Anterior cingulate cortex (tissue), 58 donors: ENCODE measurements around the gene BCL2L12.
A peak's percentile ranks its signal among the peaks of the same experiment; 100 is the strongest.
"Not testable (repeated sequence)": the region's sequence is repeated elsewhere in the genome, so short reads cannot be mapped to it uniquely, and the experiment has no call there.

ENCODE experiments used
- DNase-seq, 58 donors: peaks; one replicate each; lab custom pipeline; 2025; lab: John Stamatoyannopoulos, UW

BCL2L12 gene

GRCh38 chr19:49665351-49666119, at the start of gene BCL2L12, which contains the start of gene IRF3:
TSS of gene BCL2L12 (plus strand) at chr19:49665933. CDS start at chr19:49666693, 760 bp downstream.
TSS of gene IRF3 (minus strand) at chr19:49665857. CDS start at chr19:49664838, 1,019 bp downstream.
- DNase-seq = peak; percentile 65 to 97 (median 92)

GRCh38 chr19:49616532-49616931, 49.2 kb upstream of the BCL2L12 start:
- no peak for DNase-seq

GRCh38 chr19:49616945-49617344, 48.8 kb upstream of the BCL2L12 start:
- no peak for DNase-seq

GRCh38 chr19:49617860-49618259, 47.9 kb upstream of the BCL2L12 start:
- not testable (repeated sequence) for DNase-seq

GRCh38 chr19:49624967-49625910, 40.5 kb upstream of the BCL2L12 start:
- no peak for DNase-seq

- DNase-seq = no peak
Observed at GRCh38 chr19:49626226-49626625, 39.5 kb upstream of the BCL2L12 start.

GRCh38 chr19:49629659-49630058, 36.1 kb upstream of the BCL2L12 start:
- no peak for DNase-seq

- peak in 1 of 58 donors; percentile 17 for DNase-seq
Observed at GRCh38 chr19:49631014-49631588, 34.6 kb upstream of the BCL2L12 start.

- DNase-seq = no peak
Observed at GRCh38 chr19:49631610-49632192, 34.0 kb upstream of the BCL2L12 start.

- no peak for DNase-seq
Observed at GRCh38 chr19:49632576-49632975, 33.2 kb upstream of the BCL2L12 start.

- not testable (repeated sequence) for DNase-seq
Observed at GRCh38 chr19:49633273-49633672, 32.5 kb upstream of the BCL2L12 start.

- peak in 6 of 58 donors; percentile 1 to 21 (median 9) for DNase-seq
Observed at GRCh38 chr19:49635530-49636232, 30.1 kb upstream of the BCL2L12 start.

- no peak for DNase-seq
Observed at GRCh38 chr19:49636233-49636932, 29.4 kb upstream of the BCL2L12 start.

- peak in 7 of 58 donors; percentile 7 to 24 (median 15) for DNase-seq
Observed at GRCh38 chr19:49637821-49638738, 27.7 kb upstream of the BCL2L12 start.

GRCh38 chr19:49639401-49640112, 26.2 kb upstream of the BCL2L12 start:
- DNase-seq = no peak

- peak; percentile 69 to 100 (median 98) for DNase-seq
Observed at GRCh38 chr19:49640113-49640898, 25.4 kb upstream of the BCL2L12 start, which contains the start of gene RRAS. TSS of gene RRAS (minus strand) at chr19:49640143. CDS start at chr19:49640098, 45 bp downstream.
